K562 (cell line): Measurements from ENCODE around the gene DTX2. TPM values are rescaled to one million over a fixed set of nuclear protein-coding genes. Genes with fewer than 3 reads are reported as not detected.
A peak's percentile ranks its signal among the peaks of the same experiment; 100 is the strongest.

ENCODE experiments used
- ATF4 ChIP-seq: fragments of 450-650 bp; formaldehyde crosslinking; IDR thresholded peaks from 2 replicates; pipeline ENCODE4 v1.4.0; 2022; ENCODE audit warnings: mild to moderate bottlenecking, moderate library complexity
- ETV6 ChIP-seq, 3 experiments: fragments of 150-350 bp in 1 of 3; sonication (generic) in 1 of 3; formaldehyde crosslinking in 1 of 3; IDR thresholded peaks; 2 replicates each; pipeline versions ENCODE4 v1.6.1 to v1.8.0; 2014 to 2022; ENCODE audit warnings: borderline replicate concordance in 2 of 3, low read depth in 2 of 3, antibody characterized with exemption in 1 of 3, low read length in 1 of 3, mild to moderate bottlenecking in 1 of 3, missing genetic modification reagents in 1 of 3
- HDAC1 ChIP-seq, 2 experiments: fragments of 450-650 bp; IDR thresholded peaks; 2 replicates each; pipeline ENCODE4 v1.6.1; 2016 to 2017; ENCODE audit warnings: inconsistent platforms in 1 of 2, mild to moderate bottlenecking in 1 of 2, moderate library complexity in 1 of 2
- HES1 ChIP-seq: fragments of 450-650 bp; IDR thresholded peaks from 2 replicates; pipeline ENCODE4 v1.6.1; 2016; ENCODE audit warnings: low read depth, mild to moderate bottlenecking, moderate library complexity
- MGA ChIP-seq: fragments of 450-650 bp; IDR thresholded peaks from 2 replicates; pipeline ENCODE4 v1.6.1; 2016; ENCODE audit warnings: mild to moderate bottlenecking, moderate library complexity
- NCOR1 ChIP-seq: fragments of 450-650 bp; IDR thresholded peaks from 2 replicates; pipeline ENCODE4 v1.6.1; 2016; ENCODE audit warnings: mild to moderate bottlenecking, moderate library complexity
- RNF2 ChIP-seq: sonication (generic); IDR thresholded peaks from 2 replicates; pipeline ENCODE4 v1.6.1; 2016
- SMARCE1 ChIP-seq: fragments of 450-650 bp; IDR thresholded peaks from 2 replicates; pipeline ENCODE4 v1.7.1; 2016; ENCODE audit warnings: mild to moderate bottlenecking
- TRIM24 ChIP-seq, 2 experiments: fragments of 450-650 bp; IDR thresholded peaks; 2 replicates each; pipeline ENCODE4 v1.6.1; 2016
- ZBTB7A ChIP-seq: IDR thresholded peaks from 2 replicates; pipeline ENCODE4 v1.6.1; 2011; ENCODE audit warnings: low read depth, mild to moderate bottlenecking, low read length, moderate library complexity, borderline replicate concordance; ENCODE audit not compliant: control insufficient read depth
- ZKSCAN8 ChIP-seq: fragments of 200-800 bp; sonication (Bioruptor generic); IDR thresholded peaks from 2 replicates; pipeline ENCODE4 v1.6.1; 2016; ENCODE audit warnings: missing genetic modification characterization, missing compliant biosample characterization
- ZNF589 ChIP-seq: fragments of 200-800 bp; sonication (Bioruptor generic); IDR thresholded peaks from 2 replicates; pipeline ENCODE4 v1.6.1; 2016; ENCODE audit warnings: low read depth, missing genetic modification characterization, missing compliant biosample characterization
- polyA plus RNA-seq, 8 experiments: library from polyadenylated mRNA; depleted of rRNA in 4 of 8; stranded (reverse) in 5 of 8; unstranded in 3 of 8; fragments of >200 nt; fragmentation: Nextera tagmentation in 2 of 8; fragmentation: Illumina TruSeq in 1 of 8; extraction: Ambion mirVana in 2 of 8; extraction: Trizol in 1 of 8; gene quantifications; 2 replicates each; pipeline versions ENCODE4 v1.2.1 to v1.2.3, GENCODE V29; 2011 to 2014; ENCODE audit warnings: inconsistent platforms in 1 of 8, missing spikeins in 1 of 8
- total RNA-seq, 7 experiments: library from RNA; depleted of rRNA in 6 of 7; stranded (reverse); fragments of >200 nt in 6 of 7; fragmentation: Illumina TruSeq in 2 of 7; extraction: Trizol in 2 of 7; gene quantifications; 2 replicates each; pipeline versions ENCODE4 v1.2.1 to v1.2.3, GENCODE V29; 2011 to 2021; ENCODE audit warnings: low replicate concordance in 1 of 7

Gene DTX2
- total and polyA plus RNA-seq, 9 of the 15 experiments (the other 6 are each of a cell fraction or from before 2014, with no cell fraction given) = 0.20 to 31.5 (median 9.8) TPM

GRCh38 chr7:76428868-76429805, 32.4 kb upstream of the DTX2 start (continued):
- peak; percentile 31; the same call in 1 of the 2 replicates for TF ChIP-seq ZBTB7A
- 0 out of 2 replicates have a peak, but pooled peaks have one; percentile 18 for TF ChIP-seq ZNF589 (CRISPR knock-in tag)
- no peak for TF ChIP-seq HDAC1 (IDR thresholded peaks at IDR 0.05)
- peak; percentile 22; the same call in 1 of the 2 replicates for TF ChIP-seq RNF2
- TF ChIP-seq ETV6 (IDR thresholded peaks at IDR 0.05; ENCODE audit: borderline replicate concordance in 1 of 2, low read depth in 2 of 2, low read length in 1 of 2) = peak; percentile 52 to 73; a peak in 2 of 4 replicates
- TF ChIP-seq ETV6 (CRISPR knock-in tag; IDR thresholded peaks at IDR 0.05; ENCODE audit: borderline replicate concordance) = no peak
- TF ChIP-seq TRIM24 (IDR thresholded peaks at IDR 0.05) = peak in 1 of 2 experiments; percentile 41; a peak in 1 of 4 replicates
- peak; percentile 51 for TF ChIP-seq NCOR1
- peak; percentile 52; the same call in 1 of the 2 replicates for TF ChIP-seq SMARCE1
- TF ChIP-seq ATF4 = peak; percentile 81
- peak; percentile 20; the same call in 1 of the 2 replicates for TF ChIP-seq MGA
- TF ChIP-seq HES1 = 0 out of 2 replicates have a peak, but pooled peaks have one; percentile 15
- TF ChIP-seq ZKSCAN8 (CRISPR knock-in tag) = peak; percentile 32; the same call in 1 of the 2 replicates
